IMR-90 (cell line): Measurements from ENCODE around the gene PARK7.

ENCODE experiments used
- CEBPB ChIP-seq: IDR thresholded peaks from 2 replicates; pipeline ENCODE4 v1.6.1; 2012; ENCODE audit warnings: low read depth, low read length, improper control_type of control experiment
- CTCF ChIP-seq: conservative IDR thresholded peaks from 2 replicates; pipeline ENCODE4 v1.5.1; 2012; ENCODE audit warnings: mild to moderate bottlenecking, low read depth, low read length, improper control_type of control experiment
- ELK1 ChIP-seq: fragments of 150-350 bp; IDR thresholded peaks from 2 replicates; pipeline ENCODE4 v1.6.1; 2016; ENCODE audit warnings: low read depth, mild to moderate bottlenecking, low read length, moderate library complexity, borderline replicate concordance
- MAFK ChIP-seq: IDR thresholded peaks from 2 replicates; pipeline ENCODE4 v1.6.1; 2012; ENCODE audit warnings: low read depth, low read length, improper control_type of control experiment
- MAZ ChIP-seq: IDR thresholded peaks from 2 replicates; pipeline ENCODE4 v1.6.1; 2012; ENCODE audit warnings: low read depth, mild to moderate bottlenecking, low read length, improper control_type of control experiment, moderate library complexity, borderline replicate concordance
- MXI1 ChIP-seq: IDR thresholded peaks from 2 replicates; pipeline ENCODE4 v1.6.1; 2012; ENCODE audit warnings: low read depth, mild to moderate bottlenecking, low read length, moderate library complexity, borderline replicate concordance
- POLR2A ChIP-seq: IDR thresholded peaks from 2 replicates; pipeline ENCODE4 v1.6.1; 2012; ENCODE audit warnings: mild to moderate bottlenecking, low read depth, low read length
- RAD21 ChIP-seq: IDR thresholded peaks from 2 replicates; pipeline ENCODE4 v1.6.1; 2012; ENCODE audit warnings: low read length, improper control_type of control experiment
- RCOR1 ChIP-seq: IDR thresholded peaks from 2 replicates; pipeline ENCODE4 v1.6.1; 2012; ENCODE audit warnings: mild to moderate bottlenecking, low read length, improper control_type of control experiment; ENCODE audit not compliant: insufficient replicate concordance
- SMC3 ChIP-seq: fragments of 150-350 bp; IDR thresholded peaks from 2 replicates; pipeline ENCODE4 v1.6.1; 2016; ENCODE audit warnings: low read depth, mild to moderate bottlenecking, antibody characterized with exemption, low read length, moderate library complexity
- TF ChIP-seq, protein P1 (sequence below): fragments of 150-350 bp; IDR thresholded peaks from 2 replicates; pipeline ENCODE4 v1.6.1; 2017; ENCODE audit warnings: mild to moderate bottlenecking, antibody characterized with exemption, low read length, low read depth

- no peak for TF ChIP-seq CTCF
- no peak for TF ChIP-seq MAFK
- TF ChIP-seq POLR2A = no peak
- TF ChIP-seq, protein P1, sequence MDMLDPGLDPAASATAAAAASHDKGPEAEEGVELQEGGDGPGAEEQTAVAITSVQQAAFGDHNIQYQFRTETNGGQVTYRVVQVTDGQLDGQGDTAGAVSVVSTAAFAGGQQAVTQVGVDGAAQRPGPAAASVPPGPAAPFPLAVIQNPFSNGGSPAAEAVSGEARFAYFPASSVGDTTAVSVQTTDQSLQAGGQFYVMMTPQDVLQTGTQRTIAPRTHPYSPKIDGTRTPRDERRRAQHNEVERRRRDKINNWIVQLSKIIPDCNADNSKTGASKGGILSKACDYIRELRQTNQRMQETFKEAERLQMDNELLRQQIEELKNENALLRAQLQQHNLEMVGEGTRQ = no peak
- no peak for TF ChIP-seq RCOR1
- no peak for TF ChIP-seq CEBPB
- no peak for TF ChIP-seq MAZ
- TF ChIP-seq MXI1 = no peak
- TF ChIP-seq ELK1 = no peak
- TF ChIP-seq RAD21 = no peak
- TF ChIP-seq SMC3 = no peak
Observed at GRCh38 chr1:8024329-8024728, 62.8 kb downstream of the PARK7 start.
